ENCODE data around the gene LRP1B.
"Not testable (repeated sequence)": the region's sequence is repeated elsewhere in the genome, so short reads cannot be mapped to it uniquely, and the experiment has no call there.

The LRP1B gene

DNA sequence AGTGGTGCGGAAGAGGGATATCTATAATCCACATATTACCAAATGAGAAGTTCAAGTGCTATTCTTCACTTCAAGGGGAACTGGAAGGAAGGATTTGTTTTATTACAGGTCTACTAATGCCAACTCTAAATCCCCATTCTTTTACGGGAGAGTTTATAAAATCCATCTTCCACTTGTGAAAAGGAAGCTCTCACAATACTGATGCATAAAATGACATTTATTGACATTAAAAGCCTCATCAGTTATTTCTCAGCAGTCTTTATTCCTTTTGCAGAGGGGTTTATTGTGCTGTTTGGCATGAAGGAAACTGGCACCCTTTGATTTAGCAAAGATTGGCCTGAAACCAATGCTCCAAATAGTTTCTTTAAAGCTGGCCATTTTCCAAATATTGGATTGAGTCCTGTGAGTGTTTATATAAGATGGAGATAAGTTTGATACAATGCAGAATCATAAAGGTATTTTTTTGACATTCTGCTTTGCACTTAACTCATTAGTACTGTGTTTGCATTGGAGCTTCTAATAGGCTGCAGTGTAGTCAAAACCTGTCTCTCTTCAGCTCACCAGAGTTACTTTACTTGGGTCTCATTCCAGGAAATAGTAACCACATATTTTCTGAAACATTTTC lies 26.6 kb downstream of the LRP1B start:
- Histone ChIP-seq H3K36me3 (ENCODE audit: control insufficient read depth, insufficient read depth, low read length) (no peaks in the 10 kb centered on the region), H3K4me3 (ENCODE audit: low read depth, low read length) (no peak overlapping the region), H3K9me3 (ENCODE audit: control insufficient read depth, insufficient read depth, low read depth, low read length) (no peaks in the 10 kb centered on the region), H3K27ac (ENCODE audit: low read depth, low read length) (no peak overlapping the region), H3K27me3 (ENCODE audit: control insufficient read depth, insufficient read depth, low read length) (no peaks in the 10 kb centered on the region), H3K9ac (ENCODE audit: low read length) (no peak overlapping the region), H3K4me1 (ENCODE audit: control insufficient read depth, insufficient read depth, low read length) (peaks cover 6% of the 10 kb centered on the region; the same call in 1 of the 2 replicates)

GRCh38 chr2:142100970-142101369 lies 29.8 kb downstream of the LRP1B start:
- no peak overlapping the region for H3K4me3 ChIP-seq (ENCODE audit: low read depth, low read length)
- H3K4me1 ChIP-seq (ENCODE audit: control insufficient read depth, insufficient read depth, low read length): peaks cover 6% of the 10 kb centered on the region; the same call in 1 of the 2 replicates
- no peaks in the 10 kb centered on the region for H3K36me3 ChIP-seq (ENCODE audit: control insufficient read depth, insufficient read depth, low read length)
- H3K9me3 ChIP-seq (ENCODE audit: control insufficient read depth, insufficient read depth, low read depth, low read length): no peaks in the 10 kb centered on the region
- no peak overlapping the region for H3K9ac ChIP-seq (ENCODE audit: low read length)
- H3K27me3 ChIP-seq (ENCODE audit: control insufficient read depth, insufficient read depth, low read length): no peaks in the 10 kb centered on the region
- no peak overlapping the region for H3K27ac ChIP-seq (ENCODE audit: low read depth, low read length)

GRCh38 chr2:142100139-142100873 lies 30.5 kb downstream of the LRP1B start:
- Histone ChIP-seq H3K4me3 (ENCODE audit: low read depth, low read length) (no peak overlapping the region), H3K36me3 (ENCODE audit: control insufficient read depth, insufficient read depth, low read length) (no peaks in the 10 kb centered on the region), H3K27me3 (ENCODE audit: control insufficient read depth, insufficient read depth, low read length) (no peaks in the 10 kb centered on the region), H3K27ac (ENCODE audit: low read depth, low read length) (no peak overlapping the region), H3K4me1 (ENCODE audit: control insufficient read depth, insufficient read depth, low read length) (peaks cover 6% of the 10 kb centered on the region; the same call in 1 of the 2 replicates), H3K9me3 (ENCODE audit: control insufficient read depth, insufficient read depth, low read depth, low read length) (no peaks in the 10 kb centered on the region), H3K9ac (ENCODE audit: low read length) (no peak overlapping the region)

- Histone ChIP-seq H3K36me3 (ENCODE audit: control insufficient read depth, insufficient read depth, low read length) (no peaks in the 10 kb centered on the region), H3K9ac (ENCODE audit: low read length) (no peak overlapping the region), H3K27me3 (ENCODE audit: control insufficient read depth, insufficient read depth, low read length) (no peaks in the 10 kb centered on the region), H3K9me3 (ENCODE audit: control insufficient read depth, insufficient read depth, low read depth, low read length) (no peaks in the 10 kb centered on the region), H3K4me1 (ENCODE audit: control insufficient read depth, insufficient read depth, low read length) (peaks cover 6% of the 10 kb centered on the region; the same call in 1 of the 2 replicates), H3K27ac (ENCODE audit: low read depth, low read length) (no peak overlapping the region), H3K4me3 (ENCODE audit: low read depth, low read length) (no peak overlapping the region)
These were observed 33.1 kb downstream of the LRP1B start for GRCh38 chr2:142097711-142098110.

GRCh38 chr2:142095647-142096046 lies 35.2 kb downstream of the LRP1B start:
- Histone ChIP-seq H3K4me3 (ENCODE audit: low read depth, low read length) (no peak overlapping the region), H3K27ac (ENCODE audit: low read depth, low read length) (no peak overlapping the region), H3K9ac (ENCODE audit: low read length) (no peak overlapping the region), H3K36me3 (ENCODE audit: control insufficient read depth, insufficient read depth, low read length) (no peaks in the 10 kb centered on the region), H3K9me3 (ENCODE audit: control insufficient read depth, insufficient read depth, low read depth, low read length) (no peaks in the 10 kb centered on the region), H3K27me3 (ENCODE audit: control insufficient read depth, insufficient read depth, low read length) (no peaks in the 10 kb centered on the region), H3K4me1 (ENCODE audit: control insufficient read depth, insufficient read depth, low read length) (peaks cover 6% of the 10 kb centered on the region; the same call in 1 of the 2 replicates)

DNA sequence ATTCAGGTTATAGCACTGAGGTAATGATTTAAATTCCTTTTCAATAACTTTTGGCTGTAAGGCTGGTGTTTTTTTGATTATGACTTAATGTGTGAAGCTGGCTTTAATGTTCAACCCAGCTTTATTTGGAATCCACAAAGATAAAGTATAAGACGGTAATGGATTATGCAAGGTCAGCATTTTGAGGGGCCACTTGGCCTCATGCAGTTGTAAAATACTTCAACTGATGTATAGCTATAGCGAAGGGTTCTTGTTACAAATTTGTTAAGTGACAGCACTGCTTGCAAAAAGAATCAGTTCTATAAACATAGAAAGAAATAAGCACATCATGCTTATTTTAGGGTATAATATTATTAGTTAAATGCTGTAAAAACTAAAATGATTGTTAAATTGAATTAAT lies 36.6 kb downstream of the LRP1B start:
- Histone ChIP-seq H3K27me3 (ENCODE audit: control insufficient read depth, insufficient read depth, low read length) (no peaks in the 10 kb centered on the region), H3K4me3 (ENCODE audit: low read depth, low read length) (no peak overlapping the region), H3K9ac (ENCODE audit: low read length) (no peak overlapping the region), H3K27ac (ENCODE audit: low read depth, low read length) (no peak overlapping the region), H3K9me3 (ENCODE audit: control insufficient read depth, insufficient read depth, low read depth, low read length) (no peaks in the 10 kb centered on the region), H3K4me1 (ENCODE audit: control insufficient read depth, insufficient read depth, low read length) (no peaks in the 10 kb centered on the region), H3K36me3 (ENCODE audit: control insufficient read depth, insufficient read depth, low read length) (no peaks in the 10 kb centered on the region)

- Histone ChIP-seq H3K4me3 (ENCODE audit: low read depth, low read length) (no peak overlapping the region), H3K27ac (ENCODE audit: low read depth, low read length) (no peak overlapping the region), H3K9ac (ENCODE audit: low read length) (no peak overlapping the region), H3K27me3 (ENCODE audit: control insufficient read depth, insufficient read depth, low read length) (no peaks in the 10 kb centered on the region), H3K4me1 (ENCODE audit: control insufficient read depth, insufficient read depth, low read length) (no peaks in the 10 kb centered on the region), H3K9me3 (ENCODE audit: control insufficient read depth, insufficient read depth, low read depth, low read length) (no peaks in the 10 kb centered on the region), H3K36me3 (ENCODE audit: control insufficient read depth, insufficient read depth, low read length) (no peaks in the 10 kb centered on the region)
These were observed 42.7 kb downstream of the LRP1B start for GRCh38 chr2:142088058-142088568.

GRCh38 chr2:142087585-142087984 lies 43.2 kb downstream of the LRP1B start:
- not testable (repeated sequence) for H3K27me3 ChIP-seq (ENCODE audit: control insufficient read depth, insufficient read depth, low read length); H3K4me1 ChIP-seq (ENCODE audit: control insufficient read depth, insufficient read depth, low read length); H3K4me3 ChIP-seq (ENCODE audit: low read depth, low read length); H3K36me3 ChIP-seq (ENCODE audit: control insufficient read depth, insufficient read depth, low read length); H3K27ac ChIP-seq (ENCODE audit: low read depth, low read length); H3K9me3 ChIP-seq (ENCODE audit: control insufficient read depth, insufficient read depth, low read depth, low read length); H3K9ac ChIP-seq (ENCODE audit: low read length)

GRCh38 chr2:142082368-142082767 lies 48.4 kb downstream of the LRP1B start:
- Histone ChIP-seq H3K36me3 (ENCODE audit: control insufficient read depth, insufficient read depth, low read length) (no peaks in the 10 kb centered on the region), H3K27ac (ENCODE audit: low read depth, low read length) (no peak overlapping the region), H3K4me1 (ENCODE audit: control insufficient read depth, insufficient read depth, low read length) (no peaks in the 10 kb centered on the region), H3K4me3 (ENCODE audit: low read depth, low read length) (no peak overlapping the region), H3K9ac (ENCODE audit: low read length) (no peak overlapping the region), H3K27me3 (ENCODE audit: control insufficient read depth, insufficient read depth, low read length) (no peaks in the 10 kb centered on the region), H3K9me3 (ENCODE audit: control insufficient read depth, insufficient read depth, low read depth, low read length) (no peaks in the 10 kb centered on the region)

DNA sequence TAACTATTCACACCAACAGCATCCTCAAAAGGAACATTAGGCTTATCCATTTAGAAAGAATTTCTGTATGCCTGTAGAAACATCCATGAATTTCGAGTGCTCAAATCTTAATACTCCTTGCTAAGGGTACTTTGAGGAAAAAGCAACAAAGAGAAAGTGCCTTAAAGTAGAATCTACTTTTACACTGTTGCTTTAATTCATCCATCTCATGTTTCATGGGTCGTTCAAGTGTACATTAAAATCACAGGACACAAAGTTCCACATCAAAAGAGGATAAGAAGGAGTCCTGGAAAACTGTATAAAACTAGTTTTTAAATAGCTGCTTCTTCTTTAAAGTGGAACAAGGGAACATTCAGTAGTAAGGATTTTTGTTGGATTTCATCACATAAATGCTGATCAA lies 54.5 kb downstream of the LRP1B start:
- H3K4me1 ChIP-seq (ENCODE audit: control insufficient read depth, insufficient read depth, low read length): no peaks in the 10 kb centered on the region
- H3K27me3 ChIP-seq (ENCODE audit: control insufficient read depth, insufficient read depth, low read length): no peaks in the 10 kb centered on the region
- no peak overlapping the region for H3K27ac ChIP-seq (ENCODE audit: low read depth, low read length)
- H3K4me3 ChIP-seq (ENCODE audit: low read depth, low read length): no peak overlapping the region
- no peaks in the 10 kb centered on the region for H3K36me3 ChIP-seq (ENCODE audit: control insufficient read depth, insufficient read depth, low read length)
- H3K9me3 ChIP-seq (ENCODE audit: control insufficient read depth, insufficient read depth, low read depth, low read length): no peaks in the 10 kb centered on the region
- no peak overlapping the region for H3K9ac ChIP-seq (ENCODE audit: low read length)

DNA sequence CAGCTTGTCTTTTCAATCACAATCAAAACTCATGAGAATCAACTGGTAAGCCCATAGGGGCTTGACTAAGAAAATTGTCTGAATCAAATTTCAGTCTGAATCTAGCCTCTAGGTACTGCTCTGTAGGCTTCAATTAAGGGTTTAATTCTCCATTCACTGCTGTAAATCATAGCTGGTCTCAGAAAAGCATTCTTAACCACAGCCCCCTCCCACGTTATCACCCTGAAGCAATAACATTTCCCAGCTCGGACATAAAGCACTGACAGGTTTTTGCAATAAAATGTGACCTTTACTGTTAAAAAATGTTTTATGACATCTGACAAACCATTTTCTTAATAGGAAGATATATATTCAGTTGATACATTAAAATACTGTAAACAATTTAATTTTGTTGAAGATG lies 55.0 kb downstream of the LRP1B start:
- Histone ChIP-seq H3K4me1 (ENCODE audit: control insufficient read depth, insufficient read depth, low read length) (no peaks in the 10 kb centered on the region), H3K9ac (ENCODE audit: low read length) (no peak overlapping the region), H3K27ac (ENCODE audit: low read depth, low read length) (no peak overlapping the region), H3K4me3 (ENCODE audit: low read depth, low read length) (no peak overlapping the region), H3K27me3 (ENCODE audit: control insufficient read depth, insufficient read depth, low read length) (no peaks in the 10 kb centered on the region), H3K9me3 (ENCODE audit: control insufficient read depth, insufficient read depth, low read depth, low read length) (no peaks in the 10 kb centered on the region), H3K36me3 (ENCODE audit: control insufficient read depth, insufficient read depth, low read length) (no peaks in the 10 kb centered on the region)
